ENCODE data around the gene MED10.

DNA sequence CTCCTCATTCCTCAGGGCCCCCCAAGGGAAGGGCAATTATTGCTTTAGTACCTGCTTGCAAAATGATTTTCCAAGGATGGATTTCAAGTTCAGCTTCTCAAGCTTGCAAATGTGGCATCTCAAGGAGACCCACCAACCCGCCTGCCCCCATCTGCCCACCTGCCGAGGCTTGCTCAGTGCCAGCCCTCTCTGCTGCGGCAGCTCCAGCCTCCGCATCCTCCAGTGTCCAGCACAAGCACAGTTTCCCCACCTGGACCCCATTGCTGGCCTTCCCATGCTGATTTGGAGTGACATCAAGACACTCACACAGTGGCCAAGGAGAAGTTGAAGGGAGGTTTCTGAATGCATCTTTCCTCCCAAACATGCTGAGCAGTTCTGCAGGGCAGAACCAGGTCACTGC, 31.2 kb downstream of the MED10 start:
- TF ChIP-seq, protein P1, sequence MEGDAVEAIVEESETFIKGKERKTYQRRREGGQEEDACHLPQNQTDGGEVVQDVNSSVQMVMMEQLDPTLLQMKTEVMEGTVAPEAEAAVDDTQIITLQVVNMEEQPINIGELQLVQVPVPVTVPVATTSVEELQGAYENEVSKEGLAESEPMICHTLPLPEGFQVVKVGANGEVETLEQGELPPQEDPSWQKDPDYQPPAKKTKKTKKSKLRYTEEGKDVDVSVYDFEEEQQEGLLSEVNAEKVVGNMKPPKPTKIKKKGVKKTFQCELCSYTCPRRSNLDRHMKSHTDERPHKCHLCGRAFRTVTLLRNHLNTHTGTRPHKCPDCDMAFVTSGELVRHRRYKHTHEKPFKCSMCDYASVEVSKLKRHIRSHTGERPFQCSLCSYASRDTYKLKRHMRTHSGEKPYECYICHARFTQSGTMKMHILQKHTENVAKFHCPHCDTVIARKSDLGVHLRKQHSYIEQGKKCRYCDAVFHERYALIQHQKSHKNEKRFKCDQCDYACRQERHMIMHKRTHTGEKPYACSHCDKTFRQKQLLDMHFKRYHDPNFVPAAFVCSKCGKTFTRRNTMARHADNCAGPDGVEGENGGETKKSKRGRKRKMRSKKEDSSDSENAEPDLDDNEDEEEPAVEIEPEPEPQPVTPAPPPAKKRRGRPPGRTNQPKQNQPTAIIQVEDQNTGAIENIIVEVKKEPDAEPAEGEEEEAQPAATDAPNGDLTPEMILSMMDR (IDR thresholded peaks at IDR 0.05; ENCODE audit: poor library complexity, severe bottlenecking), result no peak
- no peak for TF ChIP-seq REST (IDR thresholded peaks at IDR 0.05; ENCODE audit: borderline replicate concordance)
- no peak for TF ChIP-seq MXI1 (conservative IDR thresholded peaks at IDR 0.05; ENCODE audit: poor library complexity, severe bottlenecking)
- no peak for TF ChIP-seq EZH2 (IDR thresholded peaks at IDR 0.05; ENCODE audit: borderline replicate concordance, insufficient read depth, low read length, poor library complexity, severe bottlenecking)
- TF ChIP-seq POLR2AphosphoS5 (IDR thresholded peaks at IDR 0.05), result no peak
